Right lobe of liver (tissue), 4 donors: ENCODE data around the gene SYT1.

Experiments used
- POLR2A ChIP-seq: fragments of 450-650 bp; IDR thresholded peaks from one replicate; pipeline ENCODE4 v1.6.1; 2017; ENCODE audit warnings: antibody characterized with exemption, mild to moderate bottlenecking
- TF ChIP-seq, protein P1 (sequence below), 4 donors: fragments of 200-600 bp in 3 of 4; fragments of 450-650 bp in 1 of 4; IDR thresholded peaks; one replicate each; pipeline versions ENCODE4 v1.5.1 to v1.8.0; 2016 to 2022; ENCODE audit warnings: antibody characterized with exemption in 4 of 4, mild to moderate bottlenecking in 2 of 4
- donor health status: DM: no; HTN: no; CAD: no.
- donor health status: DM: no; HTN: no; CAD: no.
- donor health status: DM: no; HTN: yes; CAD: no.

- TF ChIP-seq POLR2A: no peak
- TF ChIP-seq, protein P1, sequence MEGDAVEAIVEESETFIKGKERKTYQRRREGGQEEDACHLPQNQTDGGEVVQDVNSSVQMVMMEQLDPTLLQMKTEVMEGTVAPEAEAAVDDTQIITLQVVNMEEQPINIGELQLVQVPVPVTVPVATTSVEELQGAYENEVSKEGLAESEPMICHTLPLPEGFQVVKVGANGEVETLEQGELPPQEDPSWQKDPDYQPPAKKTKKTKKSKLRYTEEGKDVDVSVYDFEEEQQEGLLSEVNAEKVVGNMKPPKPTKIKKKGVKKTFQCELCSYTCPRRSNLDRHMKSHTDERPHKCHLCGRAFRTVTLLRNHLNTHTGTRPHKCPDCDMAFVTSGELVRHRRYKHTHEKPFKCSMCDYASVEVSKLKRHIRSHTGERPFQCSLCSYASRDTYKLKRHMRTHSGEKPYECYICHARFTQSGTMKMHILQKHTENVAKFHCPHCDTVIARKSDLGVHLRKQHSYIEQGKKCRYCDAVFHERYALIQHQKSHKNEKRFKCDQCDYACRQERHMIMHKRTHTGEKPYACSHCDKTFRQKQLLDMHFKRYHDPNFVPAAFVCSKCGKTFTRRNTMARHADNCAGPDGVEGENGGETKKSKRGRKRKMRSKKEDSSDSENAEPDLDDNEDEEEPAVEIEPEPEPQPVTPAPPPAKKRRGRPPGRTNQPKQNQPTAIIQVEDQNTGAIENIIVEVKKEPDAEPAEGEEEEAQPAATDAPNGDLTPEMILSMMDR (IDR thresholded peaks at IDR 0.05): no peak
Observed at GRCh38 chr12:79067977-79068376, 203.4 kb downstream of the SYT1 start.
